H9 (cell line): ENCODE results near the gene ZRANB1. TPM values are rescaled to one million over a fixed set of nuclear protein-coding genes. Genes with fewer than 3 reads are reported as not detected.

ENCODE experiments used
- DNase-seq: peaks from one replicate; pipeline ENCODE4 v3.0.0-alpha.2; 2017
- H2AFZ ChIP-seq: one replicate; pipeline ENCODE4 v1.6.1; 2013; ENCODE audit warnings: mild to moderate bottlenecking, low read length, control low read depth, moderate library complexity
- H2AK5ac ChIP-seq: 2 replicates; pipeline ENCODE4 v1.6.1; 2013; ENCODE audit warnings: low read length, control low read depth, mixed read lengths; ENCODE audit not compliant: insufficient read length
- H2BK120ac ChIP-seq: one replicate; pipeline ENCODE4 v1.6.1; 2013; ENCODE audit warnings: low read depth, mild to moderate bottlenecking, low read length, control low read depth, inconsistent platforms; ENCODE audit not compliant: poor library complexity, severe bottlenecking
- H2BK12ac ChIP-seq: 2 replicates; pipeline ENCODE4 v1.6.1; 2013; ENCODE audit warnings: low read length, control low read depth, mixed read lengths, low read depth; ENCODE audit not compliant: insufficient read length
- H2BK15ac ChIP-seq: 2 replicates; pipeline ENCODE4 v1.6.1; 2013; ENCODE audit warnings: low read depth, low read length, control low read depth
- H2BK20ac ChIP-seq: one replicate; pipeline ENCODE4 v1.6.1; 2013; ENCODE audit warnings: low read depth, mild to moderate bottlenecking, low read length, control low read depth, inconsistent platforms; ENCODE audit not compliant: poor library complexity, severe bottlenecking
- H2BK5ac ChIP-seq: 2 replicates; pipeline ENCODE4 v1.6.1; 2013; ENCODE audit warnings: low read length, control low read depth, mixed read lengths; ENCODE audit not compliant: insufficient read length
- H3K14ac ChIP-seq: 2 replicates; pipeline ENCODE4 v1.6.1; 2013; ENCODE audit warnings: low read length, control low read depth; ENCODE audit not compliant: insufficient read depth
- H3K18ac ChIP-seq: 2 replicates; pipeline ENCODE4 v1.6.1; 2013; ENCODE audit warnings: low read depth, mild to moderate bottlenecking, mixed read lengths, low read length, control low read depth; ENCODE audit not compliant: insufficient read length
- H3K23ac ChIP-seq: 2 replicates; pipeline ENCODE4 v1.6.1; 2013; ENCODE audit warnings: low read length, control low read depth, mixed read lengths, low read depth; ENCODE audit not compliant: insufficient read length
- H3K23me2 ChIP-seq: 2 replicates; pipeline ENCODE4 v1.6.1; 2013; ENCODE audit warnings: low read depth, mild to moderate bottlenecking, mixed read lengths, low read length, control low read depth; ENCODE audit not compliant: insufficient read length, poor library complexity, severe bottlenecking
- H3K27ac ChIP-seq: 2 replicates; pipeline ENCODE4 v1.5.1; 2013; ENCODE audit warnings: low read length, control low read depth, mixed read lengths, low read depth; ENCODE audit not compliant: insufficient read length
- H3K27me3 ChIP-seq: 2 replicates; pipeline ENCODE4 v1.6.1; 2013; ENCODE audit warnings: low read length, control low read depth, inconsistent platforms; ENCODE audit not compliant: insufficient read depth
- H3K4ac ChIP-seq: 2 replicates; pipeline ENCODE4 v1.6.1; 2013; ENCODE audit warnings: low read depth, mild to moderate bottlenecking, control low read depth, inconsistent platforms, low read length, moderate library complexity
- H3K4me1 ChIP-seq: 2 replicates; pipeline ENCODE4 v1.6.1; 2013; ENCODE audit warnings: low read length, control low read depth, inconsistent platforms; ENCODE audit not compliant: insufficient read depth
- H3K4me2 ChIP-seq: 2 replicates; pipeline ENCODE4 v1.6.1; 2013; ENCODE audit warnings: low read length, control low read depth, mixed read lengths; ENCODE audit not compliant: insufficient read length, insufficient read depth
- H3K56ac ChIP-seq: 2 replicates; pipeline ENCODE4 v1.6.1; 2013; ENCODE audit warnings: low read depth, mild to moderate bottlenecking, mixed read lengths, low read length, control low read depth; ENCODE audit not compliant: insufficient read length
- H3K79me1 ChIP-seq: 2 replicates; pipeline ENCODE4 v1.6.1; 2013; ENCODE audit warnings: low read depth, mild to moderate bottlenecking, moderate library complexity, low read length, control low read depth, inconsistent platforms; ENCODE audit not compliant: insufficient read depth, poor library complexity, severe bottlenecking
- H3K79me2 ChIP-seq: 2 replicates; pipeline ENCODE4 v1.6.1; 2013; ENCODE audit warnings: low read length, control low read depth, inconsistent platforms; ENCODE audit not compliant: insufficient read depth
- H3K9ac ChIP-seq: 2 replicates; pipeline ENCODE4 v1.6.1; 2013; ENCODE audit warnings: low read length, control low read depth, mixed read lengths; ENCODE audit not compliant: insufficient read length; ENCODE audit errors: extremely low read depth
- H3K9me3 ChIP-seq: one replicate; pipeline ENCODE4 v1.6.1; 2013; ENCODE audit warnings: low read depth, low read length, inconsistent platforms; ENCODE audit not compliant: control insufficient read depth
- H3T11ph ChIP-seq: one replicate; pipeline ENCODE4 v1.6.1; 2013; ENCODE audit warnings: mild to moderate bottlenecking, low read length, control low read depth, inconsistent platforms
- H4K20me1 ChIP-seq: one replicate; pipeline ENCODE4 v1.6.1; 2013; ENCODE audit not compliant: control insufficient read depth, insufficient read length, insufficient read depth
- H4K5ac ChIP-seq: 2 replicates; pipeline ENCODE4 v1.6.1; 2013; ENCODE audit warnings: low read depth, mild to moderate bottlenecking, mixed read lengths, low read length, control low read depth; ENCODE audit not compliant: insufficient read length
- H4K8ac ChIP-seq: replicated peaks from 2 replicates; pipeline ENCODE4 v1.6.1; 2013; ENCODE audit warnings: low read length, control low read depth, mixed read lengths, low read depth; ENCODE audit not compliant: insufficient read length
- H4K91ac ChIP-seq: 2 replicates; pipeline ENCODE4 v1.6.1; 2013; ENCODE audit warnings: low read depth, mild to moderate bottlenecking, moderate library complexity, mixed read lengths, low read length, control low read depth; ENCODE audit not compliant: insufficient read length
- H3K27ac Mint-ChIP-seq, 3 experiments: 2 replicates in 2 of 3; 3 replicates in 1 of 3; pipeline ENCODE4 v1.8.0; 2020 to 2021; ENCODE audit warnings: mixed read lengths in 3 of 3, mild to moderate bottlenecking in 1 of 3, moderate library complexity in 1 of 3
- H3K27me3 Mint-ChIP-seq: 2 replicates; pipeline ENCODE4 v1.8.0; 2021; ENCODE audit warnings: low read depth, mild to moderate bottlenecking, moderate library complexity, mixed read lengths
- H3K36me3 Mint-ChIP-seq, 3 experiments: 2 replicates in 2 of 3; 3 replicates in 1 of 3; pipeline ENCODE4 v1.8.0; 2020 to 2021; ENCODE audit warnings: low read depth in 3 of 3, mixed read lengths in 3 of 3; ENCODE audit not compliant: insufficient read depth in 1 of 3
- H3K4me1 Mint-ChIP-seq, 2 experiments: 2 replicates each; pipeline ENCODE4 v1.8.0; 2020; ENCODE audit warnings: mixed read lengths in 2 of 2
- H3K4me3 Mint-ChIP-seq, 2 experiments: 2 replicates in 1 of 2; 3 replicates in 1 of 2; pipeline ENCODE4 v1.8.0; 2020 to 2021; ENCODE audit warnings: mild to moderate bottlenecking in 2 of 2, mixed read lengths in 2 of 2, moderate library complexity in 1 of 2
- H3K9me3 Mint-ChIP-seq, 2 experiments: 2 replicates in 1 of 2; 3 replicates in 1 of 2; pipeline ENCODE4 v1.8.0; 2020; ENCODE audit warnings: mild to moderate bottlenecking in 2 of 2, mixed read lengths in 2 of 2, moderate library complexity in 1 of 2
- WGBS: extraction: QIAGEN DNeasy Blood & Tissue Kit; methylation state at CpG from one replicate; pipeline ENCODE4 v1.1.7; 2013; ENCODE audit warnings: missing lambda C conversion rate, low lambda C conversion rate, mixed read lengths; ENCODE audit not compliant: insufficient read length; ENCODE audit errors: extremely low coverage; 5-methylcytosine and 5-hydroxymethylcytosine counted together
- total RNA-seq: library from RNA; stranded (reverse); gene quantifications from 2 replicates; pipeline ENCODE4 v1.2.1, GENCODE V29; 2021
- TF ChIP-seq, protein P1 (sequence below): fragments of 200-600 bp; sonication (generic); conservative IDR thresholded peaks from 3 replicates; pipeline ENCODE4 v1.8.0; 2021; ENCODE audit warnings: antibody characterized with exemption, mild to moderate bottlenecking

The ZRANB1 gene
- total RNA-seq, 1 experiment from 2014 or later, result 17.4 TPM

DNA sequence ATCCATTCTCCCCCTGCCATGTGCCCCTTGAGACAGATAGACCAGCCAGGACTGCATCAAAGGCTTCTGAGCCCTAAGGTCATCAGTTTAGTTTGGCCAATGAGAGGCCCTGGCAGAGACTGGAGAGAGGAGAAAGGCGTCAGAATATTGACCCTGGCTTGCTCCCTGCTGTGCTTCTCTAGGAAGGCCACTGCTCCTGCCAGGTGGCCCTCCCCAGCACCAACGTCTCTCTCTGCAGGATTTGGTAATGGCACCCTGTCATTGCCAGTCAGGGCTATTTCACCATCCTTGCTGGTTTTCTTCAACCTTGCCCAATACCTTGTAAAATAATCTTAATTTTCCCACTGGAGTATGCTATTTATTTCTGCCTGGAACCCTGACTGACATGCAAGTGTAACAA, 38.8 kb upstream of the ZRANB1 start:
- no peak overlapping the region for H3K23ac ChIP-seq
- no peak overlapping the region for H2BK5ac ChIP-seq
- H2BK15ac ChIP-seq, result no peak overlapping the region
- H3K27me3 Mint-ChIP-seq, result no peaks in the 10 kb centered on the region; the same call in none of the 2 replicates
- H3K79me1 ChIP-seq, result no peaks in the 10 kb centered on the region
- H4K91ac ChIP-seq, result no peak overlapping the region
- no peaks in the 10 kb centered on the region for H3K36me3 Mint-ChIP-seq
- no peaks in the 10 kb centered on the region for H3K23me2 ChIP-seq
- no peak overlapping the region for H4K5ac ChIP-seq
- H3K4ac ChIP-seq, result no peak overlapping the region
- H2AK5ac ChIP-seq, result no peak overlapping the region
- no peak overlapping the region for H3K56ac ChIP-seq
- H2BK120ac ChIP-seq, result no peak overlapping the region
- H2BK20ac ChIP-seq, result no peak overlapping the region
- no peak overlapping the region for H3K14ac ChIP-seq
- H4K8ac ChIP-seq, result no peak overlapping the region
- H2BK12ac ChIP-seq, result no peak overlapping the region
- no peak for DNase-seq
- H3K27ac Mint-ChIP-seq, result no peak overlapping the region
- H3K27me3 ChIP-seq, result no peaks in the 10 kb centered on the region
- TF ChIP-seq, protein P1, sequence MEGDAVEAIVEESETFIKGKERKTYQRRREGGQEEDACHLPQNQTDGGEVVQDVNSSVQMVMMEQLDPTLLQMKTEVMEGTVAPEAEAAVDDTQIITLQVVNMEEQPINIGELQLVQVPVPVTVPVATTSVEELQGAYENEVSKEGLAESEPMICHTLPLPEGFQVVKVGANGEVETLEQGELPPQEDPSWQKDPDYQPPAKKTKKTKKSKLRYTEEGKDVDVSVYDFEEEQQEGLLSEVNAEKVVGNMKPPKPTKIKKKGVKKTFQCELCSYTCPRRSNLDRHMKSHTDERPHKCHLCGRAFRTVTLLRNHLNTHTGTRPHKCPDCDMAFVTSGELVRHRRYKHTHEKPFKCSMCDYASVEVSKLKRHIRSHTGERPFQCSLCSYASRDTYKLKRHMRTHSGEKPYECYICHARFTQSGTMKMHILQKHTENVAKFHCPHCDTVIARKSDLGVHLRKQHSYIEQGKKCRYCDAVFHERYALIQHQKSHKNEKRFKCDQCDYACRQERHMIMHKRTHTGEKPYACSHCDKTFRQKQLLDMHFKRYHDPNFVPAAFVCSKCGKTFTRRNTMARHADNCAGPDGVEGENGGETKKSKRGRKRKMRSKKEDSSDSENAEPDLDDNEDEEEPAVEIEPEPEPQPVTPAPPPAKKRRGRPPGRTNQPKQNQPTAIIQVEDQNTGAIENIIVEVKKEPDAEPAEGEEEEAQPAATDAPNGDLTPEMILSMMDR, result no peak
- H4K20me1 ChIP-seq, result no peaks in the 10 kb centered on the region
- H3K4me3 Mint-ChIP-seq, result no peak overlapping the region
- no peaks in the 10 kb centered on the region for H3K79me2 ChIP-seq
- no peak overlapping the region for H2AFZ ChIP-seq
- no peak overlapping the region for H3T11ph ChIP-seq
- no peak overlapping the region for H3K4me2 ChIP-seq
- H3K9me3 Mint-ChIP-seq, result no peaks in the 10 kb centered on the region
- H3K9ac ChIP-seq, result no peak overlapping the region
- H3K4me1 Mint-ChIP-seq, result peaks cover 5% of the 10 kb centered on the region in 2 experiments
- no CpG with 5 or more reads among the region's 2 CpGs for WGBS
- no peaks in the 10 kb centered on the region for H3K4me1 ChIP-seq
- no peak overlapping the region for H3K18ac ChIP-seq
- no peak overlapping the region for H3K27ac ChIP-seq
- no peaks in the 10 kb centered on the region for H3K9me3 ChIP-seq
